GM19395 (cell line): ENCODE measurements around the gene PODXL.

ENCODE experiments used
- ATAC-seq: cut with Tn5 transposase; IDR thresholded peaks from one replicate; pipeline ENCODE4 v1.9.1; 2021; ENCODE audit warnings: mild to moderate bottlenecking, moderate library complexity; ENCODE audit not compliant: unreplicated experiment

The PODXL gene

DNA sequence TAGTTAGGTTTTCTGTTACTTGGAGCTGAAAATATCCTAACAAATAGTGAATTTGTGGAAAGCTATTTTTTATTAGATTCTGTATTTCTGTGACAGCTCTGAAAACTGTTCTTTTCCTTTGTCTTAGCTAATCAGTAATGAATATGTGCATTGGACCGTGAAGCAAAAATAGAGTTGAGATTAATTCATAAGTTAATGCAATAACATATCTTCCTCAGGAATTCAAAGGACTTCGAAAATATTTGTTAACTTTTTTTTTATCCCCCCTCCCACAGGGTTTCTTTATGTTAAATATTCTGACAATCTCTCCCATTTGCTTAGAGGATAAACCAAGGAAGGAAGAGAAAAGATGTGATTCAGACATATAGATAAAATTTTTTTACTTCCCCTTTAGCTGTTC, 101.4 kb downstream of the PODXL start:
- no peak for ATAC-seq

DNA sequence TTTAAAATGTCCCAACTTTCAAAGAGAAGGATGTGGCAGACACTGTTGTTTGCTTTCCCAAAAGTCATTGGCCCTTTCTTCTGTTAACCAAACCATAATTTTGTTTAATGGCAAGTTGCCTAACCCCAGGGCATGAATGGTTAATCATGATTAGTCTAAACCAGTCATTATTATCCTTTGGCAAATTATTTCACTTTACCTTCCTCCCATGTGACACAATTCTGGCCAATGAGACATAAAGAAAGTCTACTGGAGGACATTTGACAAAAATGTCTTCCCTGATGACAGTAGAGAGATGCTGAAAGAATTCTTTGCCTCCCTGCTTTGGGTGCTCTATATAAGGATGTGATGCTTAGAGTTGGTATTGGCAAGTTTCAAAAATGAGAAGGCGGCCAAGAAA, 101.9 kb downstream of the PODXL start:
- no peak for ATAC-seq
